GF-D8 (cell line): ENCODE measurements around the gene TRAPPC8.

Experiments used
- DNase-seq: peaks from one replicate; lab custom pipeline; 2025; lab: John Stamatoyannopoulos, UW

The TRAPPC8 gene

DNA sequence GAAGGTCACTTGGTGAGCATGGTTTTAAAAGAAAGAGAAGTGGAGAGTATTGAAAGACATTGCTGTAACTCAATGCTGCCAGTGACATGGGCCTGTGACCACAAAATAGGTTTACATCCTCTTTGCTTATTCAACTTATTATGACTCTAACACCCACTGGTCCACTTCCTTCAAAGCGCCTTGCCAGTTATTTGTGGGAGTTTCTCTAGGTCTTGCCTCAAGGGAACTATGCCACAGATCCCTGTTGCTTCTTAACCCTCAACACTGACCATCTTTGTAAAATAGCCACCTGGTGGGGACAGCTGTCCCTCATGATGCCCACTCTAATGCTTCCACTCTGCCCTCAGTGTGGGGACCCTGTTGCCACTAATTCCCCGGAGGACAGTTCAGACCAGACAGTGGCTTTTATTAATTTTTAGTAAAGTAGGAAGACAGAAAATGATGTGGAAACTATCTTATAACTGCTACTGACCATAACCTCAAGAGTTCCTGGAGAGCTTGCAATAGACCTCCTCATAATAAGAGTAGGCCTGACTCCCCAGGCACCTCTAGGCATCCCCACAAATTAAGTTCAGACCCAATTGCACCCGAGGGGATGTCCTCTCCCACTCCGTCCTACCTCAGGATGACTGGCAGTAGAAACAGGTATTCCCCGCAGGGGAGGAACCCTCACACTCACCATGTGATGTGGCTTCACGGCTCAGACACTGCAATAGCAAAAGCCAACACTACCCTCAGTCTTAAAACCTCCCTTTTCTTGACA lies 150.9 kb downstream of the TRAPPC8 start:
- DNase-seq, result no peak

- DNase-seq, result no peak
These were observed 153.5 kb downstream of the TRAPPC8 start for GRCh38 chr18:31789409-31789808.

DNA sequence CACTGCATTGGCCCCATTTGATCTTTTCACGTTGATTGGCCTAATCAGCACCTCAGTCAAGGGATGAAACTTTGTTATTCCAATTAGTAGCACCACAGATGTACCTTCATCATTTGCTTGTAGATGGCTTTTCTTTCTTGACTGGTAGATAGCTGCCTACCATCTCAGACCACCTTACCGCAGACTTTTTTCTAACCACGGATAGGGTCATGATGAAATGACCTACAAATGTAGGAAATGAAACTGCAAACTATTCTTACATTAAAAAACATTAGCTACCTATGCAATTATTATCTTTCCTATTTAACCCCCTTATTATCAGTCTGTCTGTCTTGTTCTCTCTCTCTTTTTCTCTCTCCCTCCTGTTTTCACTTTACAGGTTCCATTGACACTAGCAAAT lies 159.9 kb downstream of the TRAPPC8 start:
- DNase-seq, result no peak
